ENCODE results near the gene TCF25.

TCF25 gene

GRCh38 chr16:89858973-89859614, 14.3 kb upstream of the TCF25 start:
- no peak for TF ChIP-seq CTCF (IDR thresholded peaks at IDR 0.05; ENCODE audit: borderline replicate concordance, control extremely low read depth, extremely low read depth, insufficient read depth, missing control alignments)
- no peak for DNase-seq (ENCODE audit: low spot score)
- in situ Hi-C loops (cut with MboI; ENCODE audit: low sequenced_read_pairs, unreplicated experiment): no loop called here

GRCh38 chr16:89859615-89860007, 13.8 kb upstream of the TCF25 start:
- TF ChIP-seq CTCF (IDR thresholded peaks at IDR 0.05; ENCODE audit: borderline replicate concordance, control extremely low read depth, extremely low read depth, insufficient read depth, missing control alignments): no peak
- in situ Hi-C loops (cut with MboI; ENCODE audit: low sequenced_read_pairs, unreplicated experiment): no loop called here
- no peak for DNase-seq (ENCODE audit: low spot score)

- in situ Hi-C loops (cut with MboI; ENCODE audit: low sequenced_read_pairs, unreplicated experiment): no loop called here
- TF ChIP-seq CTCF (IDR thresholded peaks at IDR 0.05; ENCODE audit: borderline replicate concordance, control extremely low read depth, extremely low read depth, insufficient read depth, missing control alignments): peak; percentile 98
- peak; percentile 96 for DNase-seq (ENCODE audit: low spot score)
These were observed 12.6 kb upstream of the TCF25 start for GRCh38 chr16:89860747-89861304.

- peak; percentile 65 for DNase-seq (ENCODE audit: low spot score)
- in situ Hi-C loops (cut with MboI; ENCODE audit: low sequenced_read_pairs, unreplicated experiment): no loop called here
- no peak for TF ChIP-seq CTCF (IDR thresholded peaks at IDR 0.05; ENCODE audit: borderline replicate concordance, control extremely low read depth, extremely low read depth, insufficient read depth, missing control alignments)
These were observed 11.7 kb upstream of the TCF25 start for GRCh38 chr16:89861648-89862047.

GRCh38 chr16:89862732-89863131, 10.7 kb upstream of the TCF25 start:
- in situ Hi-C loops (cut with MboI; ENCODE audit: low sequenced_read_pairs, unreplicated experiment): no loop called here
- TF ChIP-seq CTCF (IDR thresholded peaks at IDR 0.05; ENCODE audit: borderline replicate concordance, control extremely low read depth, extremely low read depth, insufficient read depth, missing control alignments): no peak
- DNase-seq (ENCODE audit: low spot score): no peak

GRCh38 chr16:89863741-89864526, 9.5 kb upstream of the TCF25 start:
- no peak for TF ChIP-seq CTCF (IDR thresholded peaks at IDR 0.05; ENCODE audit: borderline replicate concordance, control extremely low read depth, extremely low read depth, insufficient read depth, missing control alignments)
- peak; percentile 73 for DNase-seq (ENCODE audit: low spot score)
- in situ Hi-C loops (cut with MboI; ENCODE audit: low sequenced_read_pairs, unreplicated experiment): no loop called here
